SK-N-SH (cell line): ENCODE measurements around the gene CRK.

ENCODE experiments used
- CTCF ChIP-seq: fragments of 200-600 bp; sonication (generic); IDR thresholded peaks from 2 replicates; pipeline ENCODE4 v1.6.1; 2017; ENCODE audit warnings: antibody characterized with exemption, mild to moderate bottlenecking, moderate library complexity
- MXI1 ChIP-seq: IDR thresholded peaks from 2 replicates; pipeline ENCODE4 v1.6.1; 2012; ENCODE audit warnings: mild to moderate bottlenecking, low read depth, low read length, improper control_type of control experiment
- SIN3A ChIP-seq: IDR thresholded peaks from 2 replicates; pipeline ENCODE4 v1.6.1; 2012; ENCODE audit warnings: low read depth, mild to moderate bottlenecking, low read length, moderate library complexity, borderline replicate concordance
- USF2 ChIP-seq: fragments of 150-350 bp; IDR thresholded peaks from 2 replicates; pipeline ENCODE4 v1.6.1; 2017; ENCODE audit warnings: antibody characterized with exemption, low read length, low read depth, borderline replicate concordance

- no peak for TF ChIP-seq CTCF
- TF ChIP-seq SIN3A = no peak
- TF ChIP-seq USF2 = no peak
- no peak for TF ChIP-seq MXI1
These were observed 28.1 kb upstream of the CRK start for GRCh38 chr17:1484060-1484535.
